ENCODE measurements around the gene NKTR.

Gene NKTR

GRCh38 chr3:42697289-42698051 is 97.0 kb downstream of the NKTR start:
- H3K9me3 ChIP-seq (replicated peaks; ENCODE audit: insufficient read depth, low read length): no peaks in the 10 kb centered on the region
- H3K79me2 ChIP-seq (ENCODE audit: low read length): no peaks in the 10 kb centered on the region
- H3K36me3 ChIP-seq (replicated peaks; ENCODE audit: insufficient read depth, low read length): no peaks in the 10 kb centered on the region
- no peak overlapping the region for H3K27ac ChIP-seq (ENCODE audit: low read length)
- no peaks in the 10 kb centered on the region for H4K20me1 ChIP-seq (ENCODE audit: insufficient read depth, low read length)
- H3K4me3 ChIP-seq (ENCODE audit: low read length): no peak overlapping the region
- H3K4me1 ChIP-seq (ENCODE audit: low read length): no peaks in the 10 kb centered on the region
- no peaks in the 10 kb centered on the region for H3F3A ChIP-seq (ENCODE audit: insufficient read depth, low read length)
- H3K9ac ChIP-seq (ENCODE audit: low read length): no peak overlapping the region
- no peak for DNase-seq
- H3K27me3 ChIP-seq (replicated peaks; ENCODE audit: insufficient read depth, low read length): 0 out of 2 replicates have a peak, but pooled peaks cover 3% of the 10 kb centered on the region
- H3K9me2 ChIP-seq (replicated peaks; ENCODE audit: insufficient read depth, low read length): no peaks in the 10 kb centered on the region
- H2AFZ ChIP-seq (ENCODE audit: low read length): no peak overlapping the region
- TF ChIP-seq CTCF (IDR thresholded peaks at IDR 0.05; ENCODE audit: low read length) (no peak), EZH2 (optimal IDR thresholded peaks at IDR 0.05; ENCODE audit: low read depth, low read length) (no peak), EZH2phosphoT487 (IDR thresholded peaks at IDR 0.05; ENCODE audit: low read length) (no peak)
- H3K4me2 ChIP-seq (ENCODE audit: low read depth, low read length): no peak overlapping the region
